ENCODE results near the gene SHANK2. TPM values are rescaled to one million over a fixed set of nuclear protein-coding genes. Genes with fewer than 3 reads are reported as not detected.

Gene SHANK2
- total RNA-seq, 1 donor from 2014 or later = 10.5 TPM

DNA sequence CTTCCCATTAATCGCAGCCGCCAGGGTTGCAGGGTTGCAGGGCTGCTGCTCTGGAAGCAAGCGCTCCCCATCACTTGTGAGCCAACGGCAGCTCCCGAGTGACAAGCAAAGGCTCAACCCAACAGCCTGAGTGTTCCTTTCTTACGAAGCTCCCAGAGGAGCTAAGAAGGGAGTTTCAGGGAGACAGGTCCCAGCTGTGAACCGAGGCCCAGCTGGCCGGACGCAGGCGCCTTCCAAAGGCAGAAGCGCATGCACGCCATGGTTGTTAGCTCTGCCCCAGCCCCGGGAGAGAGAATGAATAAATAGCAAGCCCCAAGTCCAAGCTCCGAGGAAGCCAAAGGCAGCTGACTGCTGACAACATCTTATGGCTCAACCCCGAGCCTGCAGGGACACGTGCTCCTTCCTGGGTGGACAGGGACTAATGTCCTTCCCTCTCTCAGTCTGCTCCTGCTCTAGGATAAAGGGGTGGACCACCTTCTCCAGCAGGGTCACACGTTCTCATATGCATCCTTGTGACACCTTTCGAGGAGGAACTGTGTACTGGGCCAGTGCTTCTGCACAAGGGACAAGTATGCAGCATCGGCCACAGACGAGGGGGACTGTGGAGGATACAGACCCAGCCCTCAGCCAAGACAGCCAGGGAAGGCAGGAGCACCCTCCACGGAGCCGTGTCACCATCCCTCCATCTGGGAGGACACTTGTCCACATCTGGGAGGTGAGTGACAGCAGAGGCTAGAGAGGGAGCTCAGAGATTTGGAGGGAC, 29.9 kb downstream of the SHANK2 start:
- DNase-seq (ENCODE audit: low spot score) = no peak
- peaks cover 2% of the 10 kb centered on the region for H3K36me3 Mint-ChIP-seq (ENCODE audit: low read depth, unreplicated experiment)
- no peak overlapping the region for H3K27ac Mint-ChIP-seq (ENCODE audit: unreplicated experiment)
- H3K4me1 Mint-ChIP-seq (ENCODE audit: unreplicated experiment) = no peaks in the 10 kb centered on the region
- no peak for TF ChIP-seq CTCF (IDR thresholded peaks at IDR 0.05; ENCODE audit: unreplicated experiment)
- peaks cover 4% of the 10 kb centered on the region for H3K27me3 Mint-ChIP-seq (ENCODE audit: unreplicated experiment)
- no peaks in the 10 kb centered on the region for H3K9me3 Mint-ChIP-seq (ENCODE audit: unreplicated experiment)
- no peak overlapping the region for H3K4me3 Mint-ChIP-seq (ENCODE audit: unreplicated experiment)

- no peak overlapping the region for H3K4me3 Mint-ChIP-seq (ENCODE audit: unreplicated experiment)
- peaks cover 2% of the 10 kb centered on the region for H3K36me3 Mint-ChIP-seq (ENCODE audit: low read depth, unreplicated experiment)
- H3K4me1 Mint-ChIP-seq (ENCODE audit: unreplicated experiment) = no peaks in the 10 kb centered on the region
- H3K27ac Mint-ChIP-seq (ENCODE audit: unreplicated experiment) = no peak overlapping the region
- peaks cover 4% of the 10 kb centered on the region for H3K27me3 Mint-ChIP-seq (ENCODE audit: unreplicated experiment)
- no peak for DNase-seq (ENCODE audit: low spot score)
- H3K9me3 Mint-ChIP-seq (ENCODE audit: unreplicated experiment) = no peaks in the 10 kb centered on the region
- no peak for TF ChIP-seq CTCF (IDR thresholded peaks at IDR 0.05; ENCODE audit: unreplicated experiment)
Observed at GRCh38 chr11:71221821-71222220, 30.6 kb downstream of the SHANK2 start.

- TF ChIP-seq CTCF (IDR thresholded peaks at IDR 0.05; ENCODE audit: unreplicated experiment) = no peak
- peaks cover 2% of the 10 kb centered on the region for H3K36me3 Mint-ChIP-seq (ENCODE audit: low read depth, unreplicated experiment)
- H3K4me3 Mint-ChIP-seq (ENCODE audit: unreplicated experiment) = no peak overlapping the region
- peaks cover 4% of the 10 kb centered on the region for H3K27me3 Mint-ChIP-seq (ENCODE audit: unreplicated experiment)
- no peak for DNase-seq (ENCODE audit: low spot score)
- H3K9me3 Mint-ChIP-seq (ENCODE audit: unreplicated experiment) = no peaks in the 10 kb centered on the region
- H3K4me1 Mint-ChIP-seq (ENCODE audit: unreplicated experiment) = no peaks in the 10 kb centered on the region
- H3K27ac Mint-ChIP-seq (ENCODE audit: unreplicated experiment) = no peak overlapping the region
Observed at GRCh38 chr11:71221201-71221600, 31.2 kb downstream of the SHANK2 start.

DNA sequence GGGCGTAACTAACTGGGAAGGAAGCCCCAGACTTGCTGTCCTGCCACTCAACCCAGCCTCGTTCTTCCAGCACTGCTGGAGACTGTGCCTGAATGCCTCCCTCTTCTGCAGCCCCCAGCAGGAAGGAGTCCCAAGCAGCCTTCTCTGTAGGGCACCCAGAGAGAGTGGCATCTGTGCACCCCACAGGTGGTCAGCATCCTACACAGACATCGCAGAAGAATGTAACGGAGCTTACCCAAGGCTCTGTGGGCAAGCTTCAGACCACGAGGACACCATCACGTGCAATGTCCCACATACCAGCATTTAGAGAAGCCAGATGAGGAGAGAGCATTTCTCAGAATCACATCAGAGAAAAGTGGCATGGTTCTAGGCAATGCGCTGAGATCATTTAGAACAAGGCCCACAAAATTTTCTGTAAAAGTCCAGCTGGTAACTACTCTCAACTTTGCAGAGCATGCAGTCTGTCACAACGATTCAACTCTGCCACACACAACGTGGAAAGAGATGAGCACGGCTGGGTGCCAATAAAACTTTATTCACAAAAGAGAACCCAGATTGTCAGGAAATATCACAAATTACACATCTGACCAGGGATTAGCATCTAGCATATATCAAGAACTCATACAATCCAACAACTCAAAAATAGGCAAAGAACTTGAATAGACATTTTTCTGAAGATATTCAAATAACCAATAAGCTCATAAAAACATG, 33.4 kb downstream of the SHANK2 start:
- H3K9me3 Mint-ChIP-seq (ENCODE audit: unreplicated experiment) = no peaks in the 10 kb centered on the region
- H3K4me3 Mint-ChIP-seq (ENCODE audit: unreplicated experiment) = no peak overlapping the region
- H3K27ac Mint-ChIP-seq (ENCODE audit: unreplicated experiment) = no peak overlapping the region
- peaks cover 1% of the 10 kb centered on the region for H3K27me3 Mint-ChIP-seq (ENCODE audit: unreplicated experiment)
- no peak for DNase-seq (ENCODE audit: low spot score)
- peaks cover 5% of the 10 kb centered on the region for H3K36me3 Mint-ChIP-seq (ENCODE audit: low read depth, unreplicated experiment)
- no peak for TF ChIP-seq CTCF (IDR thresholded peaks at IDR 0.05; ENCODE audit: unreplicated experiment)
- no peaks in the 10 kb centered on the region for H3K4me1 Mint-ChIP-seq (ENCODE audit: unreplicated experiment)

DNA sequence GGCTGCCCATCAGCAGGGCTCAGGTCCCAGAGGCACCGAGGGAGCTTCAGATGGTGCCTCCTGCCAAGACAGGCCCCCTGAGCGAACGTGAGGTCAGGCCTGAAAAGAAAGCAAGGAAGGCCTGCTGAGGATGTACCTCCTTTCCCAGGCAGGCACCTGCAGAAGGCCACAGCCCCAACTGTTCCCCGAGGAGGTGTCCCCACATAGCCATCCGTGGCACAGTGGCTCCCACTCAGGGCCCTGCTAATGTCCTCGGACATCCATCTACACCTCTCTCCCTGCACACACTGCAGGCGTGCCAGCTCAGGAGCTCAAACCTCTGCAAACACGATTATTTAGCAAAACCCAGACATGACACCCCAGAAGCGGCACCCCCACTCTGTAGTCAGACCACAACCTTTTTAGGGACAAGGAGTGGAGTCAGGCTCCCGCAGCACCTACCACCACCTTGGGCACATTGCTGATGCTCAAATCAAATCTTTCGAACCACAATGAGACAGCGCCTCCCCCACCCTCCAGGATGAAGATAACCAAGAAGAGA, 36.9 kb downstream of the SHANK2 start:
- DNase-seq (ENCODE audit: low spot score) = no peak
- Mint-ChIP-seq H3K36me3 (ENCODE audit: low read depth, unreplicated experiment) (peaks cover 2% of the 10 kb centered on the region), H3K9me3 (ENCODE audit: unreplicated experiment) (no peaks in the 10 kb centered on the region)

More for the DNA sequence above, 36.9 kb downstream of the SHANK2 start:
- no peak for TF ChIP-seq CTCF (IDR thresholded peaks at IDR 0.05; ENCODE audit: unreplicated experiment)
- no peak overlapping the region for H3K27ac Mint-ChIP-seq (ENCODE audit: unreplicated experiment)
- H3K4me1 Mint-ChIP-seq (ENCODE audit: unreplicated experiment) = no peaks in the 10 kb centered on the region
- H3K27me3 Mint-ChIP-seq (ENCODE audit: unreplicated experiment) = no peaks in the 10 kb centered on the region
- no peak overlapping the region for H3K4me3 Mint-ChIP-seq (ENCODE audit: unreplicated experiment)

All from endothelial cell (in vitro differentiated cells).